ENCODE data around the gene SPG7.

SPG7 gene

DNA sequence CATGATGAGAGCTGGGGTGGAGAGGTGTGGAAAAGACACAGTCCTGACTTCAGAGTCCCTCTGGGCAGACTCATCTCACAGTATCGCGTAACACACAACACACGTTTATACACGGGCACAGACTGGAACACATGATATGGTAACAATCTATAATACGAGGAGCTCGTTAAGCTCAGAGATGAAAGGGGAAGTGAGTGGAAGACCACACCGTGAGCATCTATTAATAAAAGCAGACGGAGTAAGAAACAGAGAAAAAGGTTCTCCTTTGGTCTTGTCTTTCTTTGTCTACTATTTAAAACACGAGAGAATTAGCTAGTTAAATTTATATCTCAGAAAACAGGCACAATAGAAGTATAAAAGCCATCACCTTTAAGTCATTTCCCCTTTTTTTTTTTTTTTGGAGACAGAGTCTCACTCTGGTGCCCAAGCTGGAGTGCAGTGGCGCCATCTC lies 31.4 kb upstream of the SPG7 start:
- DNase-seq (ENCODE audit: low spot score in 2 of 2) (no peak), ATAC-seq (ENCODE audit: low read depth) (peak; percentile 92)
- Mint-ChIP-seq H3K27ac (peak overlapping the region; percentile 73), H3K9me3 (no peaks in the 10 kb centered on the region), H3K4me3 (peak overlapping the region; percentile 70), H3K27me3 (no peaks in the 10 kb centered on the region), H3K36me3 (peaks cover 11% of the 10 kb centered on the region), H3K4me1 (peaks cover 67% of the 10 kb centered on the region)

DNA sequence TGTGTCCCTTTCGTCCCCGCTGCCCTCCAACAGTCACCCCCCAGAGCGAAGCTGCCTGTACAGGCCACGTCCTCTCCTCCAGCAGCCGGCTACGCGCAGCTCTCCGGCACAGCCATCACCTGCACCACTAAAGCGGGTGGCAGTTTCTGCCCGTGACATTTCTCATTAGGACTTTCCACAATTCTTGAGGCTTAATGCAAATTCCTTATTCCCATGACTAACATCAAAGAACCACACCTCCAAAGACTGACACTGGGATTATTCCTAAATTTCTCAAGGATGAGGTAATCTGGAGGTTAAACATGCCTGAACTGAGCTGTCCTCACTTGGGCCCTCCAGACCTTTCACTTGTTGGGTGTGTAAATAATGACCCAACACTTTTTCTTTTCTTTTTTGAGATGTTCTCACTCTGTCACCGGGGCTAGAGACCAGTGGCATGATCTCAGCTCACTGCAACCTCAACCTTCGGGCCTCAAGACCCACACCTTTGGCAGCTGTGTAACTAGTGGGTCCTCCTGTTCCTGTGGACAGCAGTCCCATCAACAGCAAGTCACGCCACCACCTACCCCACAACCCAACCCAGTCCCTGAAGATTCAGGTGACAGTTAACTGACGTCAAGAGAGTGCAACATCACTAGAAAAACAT lies 29.5 kb upstream of the SPG7 start:
- Mint-ChIP-seq H3K4me3 (no peak overlapping the region), H3K9me3 (no peaks in the 10 kb centered on the region), H3K36me3 (peaks cover 17% of the 10 kb centered on the region), H3K4me1 (peaks cover 65% of the 10 kb centered on the region), H3K27me3 (no peaks in the 10 kb centered on the region), H3K27ac (no peak overlapping the region)
- DNase-seq (ENCODE audit: low spot score in 2 of 2) (no peak), ATAC-seq (ENCODE audit: low read depth) (no peak)

DNA sequence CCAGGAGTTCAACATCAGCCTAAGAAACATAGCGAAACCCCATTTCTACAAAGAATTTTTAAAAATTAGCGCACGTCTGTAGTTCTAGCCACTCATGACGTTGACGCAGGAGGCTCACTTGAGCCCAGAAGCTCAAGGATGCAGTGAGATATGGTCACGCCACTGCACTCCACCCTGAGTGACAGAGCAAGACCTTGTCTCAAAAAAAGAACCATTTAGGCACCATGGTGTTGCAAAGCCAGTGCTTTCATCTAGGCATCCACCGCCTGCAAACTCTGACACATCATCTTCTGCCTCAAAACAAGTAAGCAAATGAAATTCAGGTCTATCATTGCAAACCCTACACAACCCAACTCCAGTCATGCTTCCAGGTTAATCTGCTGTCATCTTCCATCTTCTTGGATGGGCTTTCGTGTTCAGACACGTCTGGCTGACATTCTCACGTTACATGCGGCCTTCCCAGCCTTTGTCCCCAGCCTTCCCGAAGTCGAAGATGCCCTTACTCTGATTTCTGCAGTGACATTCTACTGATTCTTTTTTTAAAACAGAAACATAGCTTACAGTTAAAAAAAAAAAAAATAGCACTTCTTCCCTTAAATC lies 26.7 kb upstream of the SPG7 start:
- no peaks in the 10 kb centered on the region for H3K27me3 Mint-ChIP-seq
- peaks cover 16% of the 10 kb centered on the region for H3K36me3 Mint-ChIP-seq
- ATAC-seq (ENCODE audit: low read depth) (no peak), DNase-seq (ENCODE audit: low spot score in 2 of 2) (no peak)
- peak overlapping the region; percentile 28 for H3K27ac Mint-ChIP-seq
- no peak overlapping the region for H3K4me3 Mint-ChIP-seq
- peaks cover 67% of the 10 kb centered on the region for H3K4me1 Mint-ChIP-seq
- H3K9me3 Mint-ChIP-seq: no peaks in the 10 kb centered on the region

DNA sequence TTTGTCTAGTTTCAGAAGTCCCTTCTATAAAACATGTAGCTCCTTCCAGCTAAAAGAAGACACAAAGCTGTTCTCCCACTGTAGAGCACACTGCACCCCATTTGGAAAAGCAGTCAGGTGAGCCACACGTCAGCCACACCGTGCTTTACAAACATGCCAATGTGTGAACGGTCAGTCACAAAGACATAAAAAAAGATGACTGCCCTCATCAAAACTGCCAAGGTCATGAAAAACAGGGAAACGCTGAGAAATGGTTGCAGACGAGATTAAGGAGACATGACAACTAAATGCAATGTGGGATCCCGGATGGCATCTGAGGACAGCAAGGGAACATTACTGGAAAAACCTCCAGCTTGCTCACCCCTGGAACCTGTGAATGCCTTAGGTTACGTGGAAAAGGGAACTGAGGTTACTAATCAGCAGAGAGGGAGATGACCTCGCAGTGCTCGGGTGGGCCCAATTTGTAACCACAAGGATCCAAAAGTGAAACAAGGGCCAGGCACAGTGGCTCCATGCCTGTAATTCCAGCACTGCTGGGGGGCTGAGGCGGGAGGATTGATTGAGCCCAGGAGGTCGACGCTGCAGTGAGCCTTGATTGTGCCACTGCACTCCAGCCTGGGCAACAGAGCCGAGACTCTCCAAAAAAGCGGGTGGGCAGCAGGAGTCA lies 25.9 kb upstream of the SPG7 start:
- DNase-seq (ENCODE audit: low spot score in 2 of 2): no peak
- peak overlapping the region; percentile 67 for H3K27ac Mint-ChIP-seq
- no peaks in the 10 kb centered on the region for H3K9me3 Mint-ChIP-seq
- peaks cover 16% of the 10 kb centered on the region for H3K36me3 Mint-ChIP-seq
- H3K4me1 Mint-ChIP-seq: peaks cover 63% of the 10 kb centered on the region
- peak overlapping the region; percentile 14 for H3K4me3 Mint-ChIP-seq
- no peaks in the 10 kb centered on the region for H3K27me3 Mint-ChIP-seq
- no peak for ATAC-seq (ENCODE audit: low read depth)

DNA sequence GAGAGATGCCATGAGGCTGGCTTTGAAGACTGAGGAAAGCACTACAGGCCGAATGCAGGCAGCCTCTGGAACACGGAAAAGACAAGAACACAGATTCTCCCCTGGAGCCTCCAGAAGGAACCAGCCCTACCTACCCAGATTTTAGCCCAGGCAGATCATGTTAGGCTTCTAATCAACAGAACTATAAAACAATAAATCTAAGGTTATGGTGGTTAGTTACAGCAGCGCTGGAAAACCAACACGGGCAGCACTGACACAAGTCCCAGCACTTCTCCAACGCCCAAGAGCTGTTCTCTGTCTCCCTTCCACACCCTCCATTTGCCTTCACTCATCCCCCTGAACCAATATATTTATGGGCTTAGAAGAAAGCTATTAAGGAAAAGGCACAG lies 25.4 kb upstream of the SPG7 start:
- H3K4me1 Mint-ChIP-seq: peaks cover 63% of the 10 kb centered on the region
- no peak overlapping the region for H3K4me3 Mint-ChIP-seq
- ATAC-seq (ENCODE audit: low read depth): no peak
- no peak for DNase-seq (ENCODE audit: low spot score in 2 of 2)
- no peaks in the 10 kb centered on the region for H3K9me3 Mint-ChIP-seq
- no peaks in the 10 kb centered on the region for H3K27me3 Mint-ChIP-seq
- H3K27ac Mint-ChIP-seq: peak overlapping the region; percentile 67
- peaks cover 16% of the 10 kb centered on the region for H3K36me3 Mint-ChIP-seq

DNA sequence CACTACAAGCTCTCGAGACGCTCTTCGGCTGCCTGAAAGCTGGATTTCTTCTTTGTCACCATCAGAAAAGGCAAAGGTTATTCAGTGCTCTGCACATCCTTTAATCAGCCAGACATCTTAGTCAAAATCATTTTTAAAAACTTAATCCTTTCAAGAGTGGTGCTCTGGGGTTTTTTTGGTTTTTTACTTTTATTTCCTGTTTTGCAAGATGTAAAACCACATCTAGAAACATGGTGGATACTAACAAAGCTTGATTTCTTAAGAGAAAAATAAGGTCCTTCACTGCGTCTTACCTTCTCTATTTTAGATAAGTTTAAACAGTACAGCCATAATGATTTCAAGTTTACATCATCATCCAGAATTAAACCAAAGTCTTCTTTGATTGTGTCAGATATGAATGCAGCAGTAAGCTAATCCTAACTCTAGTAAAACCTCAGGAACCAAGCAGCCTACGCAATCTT lies 24.1 kb upstream of the SPG7 start:
- Mint-ChIP-seq H3K27ac (peak overlapping the region; percentile 98), H3K9me3 (no peaks in the 10 kb centered on the region), H3K36me3 (peaks cover 14% of the 10 kb centered on the region), H3K4me1 (peaks cover 58% of the 10 kb centered on the region), H3K4me3 (peak overlapping the region; percentile 61), H3K27me3 (no peaks in the 10 kb centered on the region)
- ATAC-seq (ENCODE audit: low read depth) (no peak), DNase-seq (ENCODE audit: low spot score in 2 of 2) (no peak)

DNA sequence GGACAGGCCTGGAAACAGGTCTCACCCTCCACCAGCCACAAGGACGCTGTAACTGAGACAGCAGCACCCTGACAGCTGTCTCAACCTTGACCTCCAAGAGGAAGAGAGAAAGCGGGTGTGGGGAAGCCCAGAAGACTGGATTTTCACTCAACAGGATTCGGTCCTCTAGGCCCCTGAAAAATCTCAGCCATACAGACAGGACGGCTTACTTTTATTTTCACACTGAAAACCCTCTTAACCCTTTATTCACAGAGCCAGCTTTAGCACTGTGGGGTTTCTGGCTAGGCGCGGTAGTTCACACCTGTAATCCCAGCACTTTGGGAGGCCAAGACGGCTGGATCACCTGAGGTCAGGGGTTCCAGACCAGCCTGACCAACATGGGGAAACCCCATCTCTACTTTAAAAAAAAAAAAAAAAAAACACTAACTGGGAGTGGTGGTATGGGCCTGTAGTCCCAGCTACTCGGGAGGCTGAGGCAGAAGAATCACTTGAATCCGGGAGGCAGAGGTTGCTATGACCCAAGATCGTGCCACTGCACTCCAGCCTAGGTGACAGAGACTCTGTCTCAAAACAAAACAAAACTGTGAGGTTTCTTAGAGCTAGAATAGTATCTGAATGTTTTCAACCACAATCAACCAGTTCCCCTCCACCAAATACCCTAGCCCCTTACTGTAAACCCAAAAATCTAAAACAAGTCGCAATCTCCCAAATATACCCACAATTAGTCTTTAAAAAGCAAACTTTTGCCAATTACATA lies 23.1 kb upstream of the SPG7 start:
- peak overlapping the region; percentile 98 for H3K27ac Mint-ChIP-seq
- DNase-seq (ENCODE audit: low spot score in 2 of 2) (peak in 1 of 2 donors; percentile 49), ATAC-seq (ENCODE audit: low read depth) (peak; percentile 7)
- H3K36me3 Mint-ChIP-seq: peaks cover 14% of the 10 kb centered on the region
- no peaks in the 10 kb centered on the region for H3K9me3 Mint-ChIP-seq
- no peaks in the 10 kb centered on the region for H3K27me3 Mint-ChIP-seq
- peak overlapping the region; percentile 56 for H3K4me3 Mint-ChIP-seq
- peaks cover 58% of the 10 kb centered on the region for H3K4me1 Mint-ChIP-seq

DNA sequence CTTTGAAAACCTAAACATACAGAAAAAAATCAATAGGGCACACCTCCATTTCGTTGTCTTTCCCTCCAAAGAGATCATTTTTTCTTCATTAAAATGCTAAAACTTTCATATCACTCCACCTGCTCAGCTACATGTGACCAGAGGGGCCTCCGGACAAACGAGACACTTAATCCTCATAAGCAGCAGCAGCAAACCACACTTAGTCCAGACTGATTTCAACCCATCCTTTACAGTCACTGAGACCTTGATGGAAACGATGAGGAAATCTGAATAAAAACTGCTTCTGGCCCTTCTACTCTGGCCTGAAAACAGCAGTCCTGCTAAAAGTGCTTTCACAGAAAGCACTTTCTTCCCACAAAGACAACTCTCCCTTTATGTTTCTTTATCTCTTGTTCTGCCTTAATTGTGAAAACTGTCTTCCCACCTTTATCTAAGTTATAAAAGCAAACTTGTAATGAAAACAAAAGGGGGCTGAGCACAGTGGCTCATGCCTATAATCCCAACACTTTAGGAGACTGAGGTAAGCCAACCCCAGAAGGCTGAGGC lies 22.4 kb upstream of the SPG7 start:
- peak overlapping the region; percentile 56 for H3K4me3 Mint-ChIP-seq
- H3K9me3 Mint-ChIP-seq: no peaks in the 10 kb centered on the region
- no peaks in the 10 kb centered on the region for H3K27me3 Mint-ChIP-seq
- H3K4me1 Mint-ChIP-seq: peaks cover 55% of the 10 kb centered on the region
- ATAC-seq (ENCODE audit: low read depth) (no peak), DNase-seq (ENCODE audit: low spot score in 2 of 2) (no peak)
- peak overlapping the region; percentile 98 for H3K27ac Mint-ChIP-seq
- H3K36me3 Mint-ChIP-seq: peaks cover 14% of the 10 kb centered on the region

DNA sequence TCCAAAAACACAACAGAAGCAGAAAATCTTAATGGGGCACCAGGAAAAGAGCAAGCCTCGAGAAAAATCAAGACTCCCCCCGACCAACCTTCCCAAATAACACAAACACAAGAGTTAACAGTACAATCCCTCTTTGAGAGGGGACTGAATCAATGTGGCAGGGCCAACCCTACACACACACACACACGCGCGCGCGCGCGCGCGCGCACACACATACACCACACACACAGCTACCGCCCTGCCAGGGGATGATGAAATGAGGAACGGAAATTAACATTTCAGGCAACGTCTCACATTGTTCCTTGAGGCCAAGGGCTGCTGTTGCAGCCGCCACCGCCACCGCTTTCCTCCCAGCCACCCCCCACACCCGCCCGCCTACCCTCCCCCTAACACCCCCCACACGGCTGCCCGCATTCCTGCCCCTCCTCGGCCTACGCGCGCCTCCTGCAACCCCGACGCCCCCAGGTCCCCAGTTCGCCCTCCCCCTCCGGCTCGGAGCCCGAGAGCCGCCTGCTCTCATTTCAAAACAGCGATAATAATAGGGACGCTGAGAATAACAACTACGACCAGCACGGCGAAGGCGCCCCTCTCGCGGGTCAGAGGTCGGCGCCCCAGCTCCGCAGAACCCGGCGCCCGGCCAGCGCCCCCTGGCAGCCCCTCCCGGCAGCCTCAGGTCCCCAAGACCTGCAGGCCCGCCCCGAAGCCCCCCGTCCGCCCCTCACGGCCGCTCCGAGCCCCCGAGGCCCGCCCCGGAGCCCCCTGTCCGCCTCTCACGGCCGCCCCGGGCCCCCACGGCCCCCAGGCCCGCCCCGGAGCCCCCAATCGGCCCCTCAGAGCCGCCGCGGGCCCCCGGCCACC lies 18.9 kb upstream of the SPG7 start:
- peaks cover 37% of the 10 kb centered on the region for H3K4me1 Mint-ChIP-seq
- peak; percentile 40 for ATAC-seq (ENCODE audit: low read depth)
- no peaks in the 10 kb centered on the region for H3K27me3 Mint-ChIP-seq
- peak overlapping the region; percentile 98 for H3K27ac Mint-ChIP-seq
- H3K9me3 Mint-ChIP-seq: no peaks in the 10 kb centered on the region
- peak overlapping the region; percentile 84 for H3K4me3 Mint-ChIP-seq
- DNase-seq (ENCODE audit: low spot score in 2 of 2): peak; percentile 74 to 75
- peaks cover 2% of the 10 kb centered on the region for H3K36me3 Mint-ChIP-seq

DNA sequence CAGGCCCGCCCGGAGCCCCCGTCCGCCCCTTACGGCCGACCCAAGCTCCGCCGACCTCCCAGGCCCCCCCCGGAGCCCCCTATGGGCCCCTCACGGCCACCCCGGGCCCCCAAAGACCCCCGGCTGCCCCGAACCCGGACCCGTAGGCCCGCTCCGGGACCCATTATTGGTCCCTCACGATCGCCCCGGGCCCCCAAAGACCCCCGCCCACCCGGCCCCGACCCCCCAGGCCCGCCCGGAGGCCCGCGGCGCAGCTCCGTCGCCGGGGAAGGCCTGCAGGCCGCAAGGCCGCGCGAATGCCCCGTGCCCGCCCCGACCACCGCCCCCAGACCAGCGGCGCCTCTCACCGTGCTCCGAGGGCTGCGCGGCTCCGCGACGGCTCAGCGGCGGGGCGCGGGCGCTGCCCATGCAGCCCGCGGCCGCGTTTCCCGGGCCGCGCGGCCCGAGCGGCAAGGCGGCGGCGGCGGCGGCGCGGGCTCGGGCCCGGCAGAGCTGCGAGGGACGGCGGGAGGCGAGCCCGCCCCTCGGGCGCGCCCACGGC lies 18.2 kb upstream of the SPG7 start:
- ATAC-seq (ENCODE audit: low read depth) (no peak), DNase-seq (ENCODE audit: low spot score in 2 of 2) (no peak)
- no peak overlapping the region for H3K27ac Mint-ChIP-seq
- peaks cover 2% of the 10 kb centered on the region for H3K36me3 Mint-ChIP-seq
- peaks cover 32% of the 10 kb centered on the region for H3K4me1 Mint-ChIP-seq
- peak overlapping the region; percentile 24 for H3K4me3 Mint-ChIP-seq
- H3K9me3 Mint-ChIP-seq: no peaks in the 10 kb centered on the region
- H3K27me3 Mint-ChIP-seq: no peaks in the 10 kb centered on the region

DNA sequence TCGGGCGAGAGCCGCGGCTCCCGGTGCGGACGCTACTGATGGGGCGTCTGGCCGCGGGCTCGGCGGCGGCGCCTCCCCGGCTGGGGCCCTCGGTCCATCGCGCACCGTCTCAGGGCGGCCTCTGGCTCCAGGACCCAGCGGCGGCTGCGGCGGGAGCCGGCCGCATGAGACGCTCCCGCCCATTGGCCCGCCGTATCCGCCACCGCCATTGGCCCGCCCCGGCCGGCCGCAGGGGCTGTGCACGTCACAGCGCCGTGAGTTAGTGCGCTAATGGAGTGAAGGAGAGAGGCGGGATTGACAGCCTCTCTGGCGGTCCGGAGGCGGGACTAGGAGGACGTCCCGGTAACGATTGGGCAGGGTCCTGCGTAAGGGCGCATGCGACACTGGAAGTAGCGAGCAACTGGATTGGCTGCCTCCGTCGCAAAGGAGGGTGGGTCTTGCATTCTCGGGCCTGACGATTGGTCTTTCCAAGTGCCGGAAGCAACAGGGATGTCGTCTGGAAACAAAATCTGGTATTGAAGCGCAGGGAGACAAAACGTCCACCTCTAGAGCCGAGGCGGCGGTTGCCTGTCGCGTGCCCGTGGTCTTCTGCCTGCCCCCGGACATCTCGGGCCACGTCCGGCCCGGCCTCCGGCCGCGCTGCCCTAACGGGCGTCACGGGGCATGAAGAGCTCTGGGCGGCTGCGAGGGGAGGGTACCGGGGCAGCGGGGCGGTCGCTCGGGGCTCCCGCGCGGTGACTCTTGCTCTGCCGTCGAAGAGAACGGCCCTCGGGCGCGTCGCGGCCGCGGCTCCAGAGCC lies 17.6 kb upstream of the SPG7 start, which contains the start of gene ANKRD11:
TSS of gene ANKRD11 (minus strand) at position 123 of the 799 bp plus-strand sequence. CDS start 173,542 bp downstream, outside the sequence.
- ATAC-seq (ENCODE audit: low read depth) (peak; percentile 72), DNase-seq (ENCODE audit: low spot score in 2 of 2) (peak; percentile 99)
- peaks cover 27% of the 10 kb centered on the region for H3K4me1 Mint-ChIP-seq
- H3K27ac Mint-ChIP-seq: peak within 1 kb of the TSS; percentile 98
- no peaks in the 10 kb centered on the region for H3K27me3 Mint-ChIP-seq
- no peaks in the 10 kb centered on the region for H3K9me3 Mint-ChIP-seq
- H3K4me3 Mint-ChIP-seq: peak within 1 kb of the TSS; percentile 90
- peaks cover 2% of the 10 kb centered on the region for H3K36me3 Mint-ChIP-seq

DNA sequence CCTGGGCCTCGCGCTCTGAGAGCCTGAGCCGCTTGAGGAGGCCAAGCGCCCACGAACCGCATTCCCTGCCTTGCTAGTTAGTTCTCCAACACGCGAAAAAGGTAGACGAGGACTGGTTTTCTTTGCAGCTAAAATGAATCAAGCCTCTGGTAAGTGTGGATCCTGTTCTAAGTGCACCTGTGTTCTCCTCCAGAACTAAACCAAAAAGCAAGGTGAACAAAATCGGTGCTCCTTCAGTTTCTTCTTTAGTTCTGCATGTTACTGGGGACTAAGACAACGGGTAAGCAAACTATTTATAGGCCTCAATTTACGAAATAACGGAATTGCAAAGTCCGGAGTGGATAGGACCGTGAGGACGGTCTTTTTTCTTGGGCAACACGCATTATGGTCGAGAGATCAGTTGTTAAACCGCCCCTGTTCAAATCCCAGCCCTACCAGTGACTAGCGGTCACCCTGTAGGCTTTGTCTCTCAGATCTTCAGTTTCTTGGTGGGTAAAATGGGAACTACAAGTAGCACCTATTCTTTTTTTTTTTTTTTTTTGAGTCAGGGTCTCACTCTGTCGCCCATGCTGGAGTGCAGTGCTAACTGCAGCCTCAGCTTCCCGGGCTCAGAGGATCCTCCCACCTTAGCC lies 16.8 kb upstream of the SPG7 start:
- ATAC-seq (ENCODE audit: low read depth): no peak
- Mint-ChIP-seq H3K36me3 (peaks cover under 1% of the 10 kb centered on the region), H3K9me3 (no peaks in the 10 kb centered on the region), H3K4me3 (peak overlapping the region; percentile 90), H3K27me3 (no peaks in the 10 kb centered on the region), H3K4me1 (peaks cover 23% of the 10 kb centered on the region), H3K27ac (peak overlapping the region; percentile 87)
- DNase-seq (ENCODE audit: low spot score in 2 of 2): no peak

Data from memory B cell (primary cell).